Psoas muscle (tissue), 8 donors: ENCODE data around the gene VSNL1. TPM values are rescaled to one million over a fixed set of nuclear protein-coding genes. Genes with fewer than 3 reads are reported as not detected.

ENCODE experiments used
- ATAC-seq, 4 donors: fragments of 200-7000 bp; cut with Tn5 transposase; one replicate each; pipeline ENCODE4 v1.9.1; 2020; ENCODE audit warnings: moderate library complexity in 3 of 4, mild to moderate bottlenecking in 2 of 4
- DNase-seq, 2 donors: peaks; one replicate each; pipeline ENCODE4 v3.0.0-alpha.2; 2020
- H3K27ac ChIP-seq: fragments of 200-600 bp; one replicate; pipeline ENCODE4 v1.8.0; 2022
- H3K27me3 ChIP-seq, 3 donors: fragments of 200-600 bp in 1 of 3; one replicate each; pipeline versions ENCODE4 v1.6.1 to v1.8.0; 2013 to 2022; ENCODE audit warnings: low read length in 2 of 3, mild to moderate bottlenecking in 2 of 3, moderate library complexity in 1 of 3; ENCODE audit not compliant: insufficient read depth in 3 of 3
- H3K36me3 ChIP-seq, 2 donors: fragments of 200-600 bp in 1 of 2; one replicate each; pipeline versions ENCODE4 v1.6.1 to v1.8.0; 2013 to 2022; ENCODE audit warnings: low read depth in 1 of 2, mild to moderate bottlenecking in 1 of 2, moderate library complexity in 1 of 2; ENCODE audit not compliant: insufficient read depth in 1 of 2
- H3K4me1 ChIP-seq: fragments of 200-600 bp; one replicate; pipeline ENCODE4 v1.8.0; 2022
- H3K4me3 ChIP-seq: fragments of 200-600 bp; one replicate; pipeline ENCODE4 v1.8.0; 2022; ENCODE audit warnings: mild to moderate bottlenecking
- H3K9me3 ChIP-seq: fragments of 200-600 bp; one replicate; pipeline ENCODE4 v1.8.0; 2022
- WGBS, 3 donors: extraction: QIAGEN DNeasy Blood & Tissue Kit; methylation state at CpG; one replicate each; pipeline versions ENCODE4 v1.1.6 to v1.1.7; 2013; 5-methylcytosine and 5-hydroxymethylcytosine counted together
- intact Hi-C, 2 donors: fragments of 100-400 bp; cut with DNase I; formaldehyde crosslinking; loops; one replicate each; pipeline versions ENCODE4 v1.11.0 to v1.14.2; 2022
- polyA plus RNA-seq, 3 donors: library from polyadenylated mRNA; stranded (reverse); fragments of 200-250 nt; gene quantifications; one replicate each; pipeline ENCODE4 v1.2.3, GENCODE V29; 2013
- total RNA-seq, 4 donors: library from RNA; stranded (reverse); fragmentation: NEBNext Ultra II Directional in 2 of 4; extraction: Animal tissue kit (Norgen Biotek cat#: 25700) in 2 of 4; gene quantifications; one replicate each; pipeline versions ENCODE4 v1.2.1 to v1.2.4, GENCODE V29; 2021 to 2023
- TF ChIP-seq, protein P1 (sequence below): fragments of 200-600 bp; IDR thresholded peaks from one replicate; pipeline ENCODE4 v1.8.0; 2022; ENCODE audit warnings: antibody characterized with exemption
- donor health status: healthy with polysubstance abuse.
- donor health status: DM: no; HTN: no; CAD: no; lungs with moderate emphysema.
- donor health status: Bipolar disorder and iron deficiency.
- donor health status: healthy.
- donor health status: DM: yes; HTN: yes; CAD: no.
- donor health status: DM: no; HTN: no; CAD: no.
- donor health status: DM: no; HTN: no; CAD: no.
- donor health status: DM: yes; HTN: yes; CAD: no.

The VSNL1 gene
- total and polyA plus RNA-seq, 7 donors = 0.05 to 0.52 (median 0.19) TPM; not detected in 3

GRCh38 chr2:17540813-17541530, 476 bp downstream of the VSNL1 start:
- Histone ChIP-seq H3K36me3 (no peaks in the 10 kb centered on the region), H3K9me3 (no peaks in the 10 kb centered on the region), H3K27ac (no peak overlapping the region), H3K27me3 (peaks cover 0 to 8% (median 7%) of the 10 kb centered on the region in 3 donors), H3K4me1 (no peaks in the 10 kb centered on the region), H3K4me3 (peak overlapping the region; percentile 68)
- intact Hi-C loops = loop anchor here in 1 of 2 donors (5.0 kb wide), 1 partner anchor 34 kb away; no protein-coding TSS in a partner anchor
- TF ChIP-seq, protein P1, sequence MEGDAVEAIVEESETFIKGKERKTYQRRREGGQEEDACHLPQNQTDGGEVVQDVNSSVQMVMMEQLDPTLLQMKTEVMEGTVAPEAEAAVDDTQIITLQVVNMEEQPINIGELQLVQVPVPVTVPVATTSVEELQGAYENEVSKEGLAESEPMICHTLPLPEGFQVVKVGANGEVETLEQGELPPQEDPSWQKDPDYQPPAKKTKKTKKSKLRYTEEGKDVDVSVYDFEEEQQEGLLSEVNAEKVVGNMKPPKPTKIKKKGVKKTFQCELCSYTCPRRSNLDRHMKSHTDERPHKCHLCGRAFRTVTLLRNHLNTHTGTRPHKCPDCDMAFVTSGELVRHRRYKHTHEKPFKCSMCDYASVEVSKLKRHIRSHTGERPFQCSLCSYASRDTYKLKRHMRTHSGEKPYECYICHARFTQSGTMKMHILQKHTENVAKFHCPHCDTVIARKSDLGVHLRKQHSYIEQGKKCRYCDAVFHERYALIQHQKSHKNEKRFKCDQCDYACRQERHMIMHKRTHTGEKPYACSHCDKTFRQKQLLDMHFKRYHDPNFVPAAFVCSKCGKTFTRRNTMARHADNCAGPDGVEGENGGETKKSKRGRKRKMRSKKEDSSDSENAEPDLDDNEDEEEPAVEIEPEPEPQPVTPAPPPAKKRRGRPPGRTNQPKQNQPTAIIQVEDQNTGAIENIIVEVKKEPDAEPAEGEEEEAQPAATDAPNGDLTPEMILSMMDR = no peak
- ATAC-seq (no peak), DNase-seq (no peak)
- 2% methylated on average over 21 of the region's 21 CpGs for WGBS, 3 donors

- WGBS, 3 donors = 6 to 13% (median 10%) methylated on average over 12 of the region's 12 CpGs
- no peaks in the 10 kb centered on the region for H3K9me3 ChIP-seq
- TF ChIP-seq, protein P1 = no peak
- intact Hi-C loops = loop anchor here in 1 of 2 donors (5.0 kb wide), 1 partner anchor 34 kb away; no protein-coding TSS in a partner anchor
- no peaks in the 10 kb centered on the region for H3K4me1 ChIP-seq
- H3K4me3 ChIP-seq = peak overlapping the region; percentile 68
- no peaks in the 10 kb centered on the region for H3K36me3 ChIP-seq
- no peak for DNase-seq
- H3K27me3 ChIP-seq = peaks cover 0 to 8% (median 7%) of the 10 kb centered on the region in 3 donors
- no peak for ATAC-seq
- H3K27ac ChIP-seq = no peak overlapping the region
Observed at GRCh38 chr2:17541531-17541950, 1.0 kb downstream of the VSNL1 start.

DNA sequence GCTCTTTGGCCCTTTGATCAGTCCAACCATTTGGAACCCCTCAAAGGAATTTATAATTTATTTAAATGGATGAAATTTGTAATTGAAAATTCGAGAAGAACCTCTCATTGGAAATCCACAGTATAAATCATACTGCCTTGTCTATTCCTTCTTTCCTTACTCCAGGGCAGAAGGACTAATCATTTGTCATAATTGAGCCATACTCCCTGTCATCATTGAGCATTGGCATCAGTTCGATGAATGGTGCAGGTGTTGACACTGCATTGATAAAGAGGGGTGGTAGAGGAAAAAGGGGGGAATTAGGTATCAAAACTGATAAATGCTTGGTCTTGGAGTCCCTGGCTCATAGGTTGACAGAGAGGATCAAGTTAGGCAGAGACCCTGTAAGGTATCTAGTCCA, 2.0 kb downstream of the VSNL1 start:
- DNase-seq (no peak), ATAC-seq (no peak)
- TF ChIP-seq, protein P1 = no peak
- Histone ChIP-seq H3K27me3 (peaks cover 0 to 8% (median 7%) of the 10 kb centered on the region in 3 donors), H3K27ac (no peak overlapping the region), H3K4me3 (no peak overlapping the region), H3K36me3 (no peaks in the 10 kb centered on the region), H3K4me1 (no peaks in the 10 kb centered on the region), H3K9me3 (no peaks in the 10 kb centered on the region)
- WGBS, 3 donors = 77 to 92% (median 89%) methylated on average over 2 of the region's 2 CpGs
- intact Hi-C loops = loop anchor here in 1 of 2 donors (5.0 kb wide), 1 partner anchor 35 kb away; no protein-coding TSS in a partner anchor

- Histone ChIP-seq H3K9me3 (no peaks in the 10 kb centered on the region), H3K4me3 (no peak overlapping the region), H3K27me3 (peaks cover 0 to 8% (median 7%) of the 10 kb centered on the region in 3 donors), H3K27ac (no peak overlapping the region), H3K36me3 (no peaks in the 10 kb centered on the region), H3K4me1 (no peaks in the 10 kb centered on the region)
- no peak for ATAC-seq
- no peak for DNase-seq
- intact Hi-C loops = loop anchor here in 1 of 2 donors (5.0 kb wide), 1 partner anchor 36 kb away; no protein-coding TSS in a partner anchor
- TF ChIP-seq, protein P1 = no peak
- WGBS, 3 donors = 60 to 69% (median 60%) methylated on average over 6 of the region's 6 CpGs
Observed at GRCh38 chr2:17543131-17543660, 2.7 kb downstream of the VSNL1 start.
